Spleen (tissue), 7 donors: Measurements from ENCODE around the gene PDE4D.

Source experiments
- CTCF ChIP-seq, 11 experiments: fragments of 200-600 bp in 7 of 11; fragments of 450-650 bp in 4 of 11; sonication (generic) in 4 of 11; IDR thresholded peaks in 8 of 11; conservative IDR thresholded peaks in 3 of 11; 1 replicate in 7 of 11; 2 replicates in 4 of 11; pipeline versions ENCODE4 v1.4.0 to v1.8.0; 2016 to 2021; ENCODE audit warnings: antibody characterized with exemption in 11 of 11, inconsistent platforms in 4 of 11, mild to moderate bottlenecking in 1 of 11
- POLR2A ChIP-seq, 3 donors: fragments of 450-650 bp; IDR thresholded peaks; one replicate each; pipeline ENCODE4 v1.5.1; 2017; ENCODE audit warnings: antibody characterized with exemption in 3 of 3, mild to moderate bottlenecking in 1 of 3
- donor health status: DM: no; HTN: no; CAD: no; lungs with moderate emphysema.
- donor health status: DM: no; HTN: no; CAD: no.
- donor health status: DM: no; HTN: no; CAD: no.

DNA sequence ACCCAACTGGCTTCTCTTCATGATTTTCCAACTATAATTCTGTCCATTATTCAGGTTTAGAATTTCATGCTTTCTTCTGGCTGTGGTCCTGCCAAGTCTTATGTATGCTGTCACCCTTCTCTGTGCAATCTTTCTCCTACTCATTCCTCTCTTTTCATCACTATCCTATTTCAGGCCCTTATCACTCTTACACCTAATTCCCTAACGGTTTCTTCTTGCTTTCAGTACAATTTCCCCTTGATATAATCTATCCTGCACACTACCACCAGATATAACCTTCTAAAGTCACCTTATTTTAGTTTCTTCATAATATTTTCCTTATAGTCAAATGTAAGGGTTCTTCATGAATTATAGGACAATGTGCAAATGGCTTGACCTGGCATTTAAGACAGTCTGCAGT is 874.4 kb downstream of the PDE4D start:
- TF ChIP-seq CTCF (IDR thresholded peaks at IDR 0.05 in 8 of 11, conservative IDR thresholded peaks at IDR 0.05 in 3 of 11) (no peak), POLR2A (IDR thresholded peaks at IDR 0.05) (no peak)
